Measurements from ENCODE around the gene RAB11FIP4. TPM values are rescaled to one million over a fixed set of nuclear protein-coding genes. Genes with fewer than 3 reads are reported as not detected.

The RAB11FIP4 gene
- total and polyA plus RNA-seq, 2 of the 13 experiments (the other 11 are each of a cell fraction or from before 2014, with no cell fraction given), result 28.0 to 89.3 TPM

- no peak for TF ChIP-seq THRA (CRISPR knock-in tag; IDR thresholded peaks at IDR 0.05; ENCODE audit: borderline replicate concordance)
- no peak for TF ChIP-seq NR1H2 (CRISPR knock-in tag; IDR thresholded peaks at IDR 0.05; ENCODE audit: borderline replicate concordance, low read depth)
- TF ChIP-seq ZNF256 (CRISPR knock-in tag; conservative IDR thresholded peaks at IDR 0.05), result no peak
- TF ChIP-seq DDIT3 (CRISPR knock-in tag; IDR thresholded peaks at IDR 0.05), result no peak
- TF ChIP-seq NFATC3 (CRISPR knock-in tag; IDR thresholded peaks at IDR 0.05), result 0 out of 2 replicates have a peak, but pooled peaks have one; percentile 45
- no peak for TF ChIP-seq ZNF510 (CRISPR knock-in tag; IDR thresholded peaks at IDR 0.05; ENCODE audit: low read depth)
- no peak for TF ChIP-seq MLLT10 (CRISPR knock-in tag; IDR thresholded peaks at IDR 0.05)
- TF ChIP-seq TIGD3 (CRISPR knock-in tag; IDR thresholded peaks at IDR 0.05; ENCODE audit: borderline replicate concordance), result no peak
- no peak for TF ChIP-seq SMARCE1 (IDR thresholded peaks at IDR 0.05; ENCODE audit: borderline replicate concordance)
- no peak for TF ChIP-seq NFYB (CRISPR knock-in tag; IDR thresholded peaks at IDR 0.05)
- TF ChIP-seq CENPBD1 (CRISPR knock-in tag; IDR thresholded peaks at IDR 0.05; ENCODE audit: borderline replicate concordance, low read depth), result 0 out of 2 replicates have a peak, but pooled peaks have one; percentile 74
- peak; percentile 81 for TF ChIP-seq SP4 (CRISPR knock-in tag; IDR thresholded peaks at IDR 0.05)
- TF ChIP-seq GMEB1 (CRISPR knock-in tag; IDR thresholded peaks at IDR 0.05; ENCODE audit: borderline replicate concordance), result peak; percentile 76
- TF ChIP-seq ZNF513 (CRISPR knock-in tag; conservative IDR thresholded peaks at IDR 0.05), result 0 out of 2 replicates have a peak, but pooled peaks have one; percentile 24
- TF ChIP-seq ZNF274 (CRISPR knock-in tag; IDR thresholded peaks at IDR 0.05), result no peak; the same call in 1 of the 2 replicates
- TF ChIP-seq ONECUT2 (CRISPR knock-in tag; IDR thresholded peaks at IDR 0.05), result 0 out of 2 replicates have a peak, but pooled peaks have one; percentile 27
- TF ChIP-seq NFE2 (CRISPR knock-in tag; IDR thresholded peaks at IDR 0.05), result no peak
- TF ChIP-seq ZNF17 (CRISPR knock-in tag; IDR thresholded peaks at IDR 0.05), result no peak
- TF ChIP-seq ZNF251 (CRISPR knock-in tag; IDR thresholded peaks at IDR 0.05), result no peak
- TF ChIP-seq AGO2 (optimal IDR thresholded peaks at IDR 0.05; ENCODE audit: low read depth, low read length), result peak; percentile 52
Measured at GRCh38 chr17:31549525-31550388, 158.3 kb downstream of the RAB11FIP4 start (continued).

Data from HepG2 (cell line).